Kidney (tissue), 14 donors: Measurements from ENCODE around the gene C1QB. TPM values are rescaled to one million over a fixed set of nuclear protein-coding genes. Genes with fewer than 3 reads are reported as not detected.
A peak's percentile ranks its signal among the peaks of the same experiment; 100 is the strongest.
"Not testable (repeated sequence)": the region's sequence is repeated elsewhere in the genome, so short reads cannot be mapped to it uniquely, and the experiment has no call there.

Experiments
- DNase-seq, 5 donors: peaks; one replicate each; pipeline ENCODE4 v3.0.0-alpha.2; 2013 to 2020
- FAIRE-seq: peaks from 2 replicates; lab custom pipeline; 2012; peaks lifted over from hg19 to GRCh38; lab: Jason Lieb, UNC
- H3K27ac ChIP-seq, 2 donors: one replicate each; pipeline ENCODE4 v1.7.0; 2013; ENCODE audit warnings: low read depth in 2 of 2, low read length in 2 of 2, inconsistent platforms in 1 of 2
- H3K27me3 ChIP-seq: one replicate; pipeline ENCODE4 v1.7.1; 2013; ENCODE audit warnings: low read length, inconsistent platforms; ENCODE audit not compliant: control insufficient read depth, insufficient read depth
- H3K36me3 ChIP-seq, 3 donors: one replicate each; pipeline versions ENCODE4 v1.7.0 to v1.7.1; 2013; ENCODE audit warnings: low read length in 3 of 3, control low read depth in 1 of 3, inconsistent platforms in 1 of 3; ENCODE audit not compliant: insufficient read depth in 3 of 3, control insufficient read depth in 2 of 3
- H3K4me1 ChIP-seq, 3 donors: one replicate each; pipeline versions ENCODE4 v1.7.0 to v1.7.1; 2013; ENCODE audit warnings: low read length in 3 of 3, inconsistent platforms in 1 of 3, low read depth in 1 of 3; ENCODE audit not compliant: control insufficient read depth in 2 of 3, insufficient read depth in 2 of 3
- H3K4me3 ChIP-seq, 3 donors: one replicate each; pipeline versions ENCODE4 v1.7.0 to v1.8.1; 2013; ENCODE audit warnings: low read length in 3 of 3, control low read depth in 1 of 3, inconsistent platforms in 1 of 3
- H3K9ac ChIP-seq, 3 donors: one replicate each; pipeline versions ENCODE4 v1.7.0 to v1.7.1; 2013; ENCODE audit warnings: low read length in 3 of 3, control low read depth in 1 of 3, inconsistent platforms in 1 of 3
- H3K9me3 ChIP-seq, 3 donors: one replicate each; pipeline versions ENCODE4 v1.7.0 to v1.7.1; 2013; ENCODE audit warnings: low read length in 3 of 3, control low read depth in 1 of 3, inconsistent platforms in 1 of 3; ENCODE audit not compliant: control insufficient read depth in 2 of 3, insufficient read depth in 1 of 3
- intact Hi-C: fragments of 100-400 bp; cut with DNase I; formaldehyde crosslinking; loops from one replicate; pipeline ENCODE4 v1.11.1; 2022
- polyA plus RNA-seq: library from polyadenylated mRNA; stranded (reverse); fragments of 350-450 nt; fragmentation: Illumina TruSeq; extraction: RNeasy Lipid Tissue Mini Kit (QIAGEN cat#74804); gene quantifications from one replicate; pipeline ENCODE4 v1.2.3, GENCODE V29; 2014; ENCODE audit warnings: low read depth, low replicate concordance; ENCODE audit not compliant: insufficient read depth
- total RNA-seq: library from RNA; stranded (reverse); fragmentation: NEBNext Ultra II Directional; extraction: Animal tissue kit (Norgen Biotek cat#: 25700); gene quantifications from one replicate; pipeline ENCODE4 v1.2.1, GENCODE V29; 2021
- TF ChIP-seq, protein P1 (sequence below): IDR thresholded peaks from 3 replicates; pipeline ENCODE4 v1.5.1; 2012; ENCODE audit warnings: mild to moderate bottlenecking, moderate library complexity, borderline replicate concordance; ENCODE audit not compliant: insufficient read depth; ENCODE audit errors: extremely low read depth
- donor health status: control.
- donor health status: control.
- donor health status: control.
- donor health status: control.
- donor health status: control.
- donor health status: DM: yes; HTN: yes; CAD: no.
- donor health status: Normal renal cell carcinoma (clear cell type).

C1QB gene
- total and polyA plus RNA-seq, 2 donors from 2014 or later: 95.1 to 296 TPM

DNA sequence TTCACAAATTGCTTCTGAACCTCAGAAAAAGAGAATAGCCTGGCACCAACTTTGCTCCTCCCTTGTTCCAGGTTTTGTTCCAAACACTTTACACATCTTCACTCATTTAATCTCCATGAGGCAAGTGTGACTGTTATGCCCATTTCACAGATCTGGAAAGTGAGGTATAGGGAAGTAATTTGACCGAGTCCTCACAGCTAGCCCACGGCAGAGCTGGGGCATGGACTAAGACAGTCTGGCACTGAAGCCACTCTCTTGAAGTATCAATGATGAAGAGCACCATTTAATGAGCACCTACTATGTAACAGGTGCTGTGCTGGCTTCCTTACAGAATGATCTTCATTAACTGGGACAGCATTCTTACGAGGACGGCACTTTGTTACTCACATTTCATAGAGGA is 19.0 kb downstream of the C1QB start:
- Histone ChIP-seq H3K27me3 (no peaks in the 10 kb centered on the region), H3K4me1 (no peaks in the 10 kb centered on the region), H3K36me3 (no peaks in the 10 kb centered on the region), H3K9me3 (no peaks in the 10 kb centered on the region), H3K9ac (no peak overlapping the region), H3K4me3 (no peak overlapping the region), H3K27ac (no peak overlapping the region)
- no peak for FAIRE-seq
- intact Hi-C loops: no loop called here
- TF ChIP-seq, protein P1, sequence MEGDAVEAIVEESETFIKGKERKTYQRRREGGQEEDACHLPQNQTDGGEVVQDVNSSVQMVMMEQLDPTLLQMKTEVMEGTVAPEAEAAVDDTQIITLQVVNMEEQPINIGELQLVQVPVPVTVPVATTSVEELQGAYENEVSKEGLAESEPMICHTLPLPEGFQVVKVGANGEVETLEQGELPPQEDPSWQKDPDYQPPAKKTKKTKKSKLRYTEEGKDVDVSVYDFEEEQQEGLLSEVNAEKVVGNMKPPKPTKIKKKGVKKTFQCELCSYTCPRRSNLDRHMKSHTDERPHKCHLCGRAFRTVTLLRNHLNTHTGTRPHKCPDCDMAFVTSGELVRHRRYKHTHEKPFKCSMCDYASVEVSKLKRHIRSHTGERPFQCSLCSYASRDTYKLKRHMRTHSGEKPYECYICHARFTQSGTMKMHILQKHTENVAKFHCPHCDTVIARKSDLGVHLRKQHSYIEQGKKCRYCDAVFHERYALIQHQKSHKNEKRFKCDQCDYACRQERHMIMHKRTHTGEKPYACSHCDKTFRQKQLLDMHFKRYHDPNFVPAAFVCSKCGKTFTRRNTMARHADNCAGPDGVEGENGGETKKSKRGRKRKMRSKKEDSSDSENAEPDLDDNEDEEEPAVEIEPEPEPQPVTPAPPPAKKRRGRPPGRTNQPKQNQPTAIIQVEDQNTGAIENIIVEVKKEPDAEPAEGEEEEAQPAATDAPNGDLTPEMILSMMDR: no peak
- DNase-seq: no peak

GRCh38 chr1:22673486-22674409 is 20.7 kb downstream of the C1QB start:
- Histone ChIP-seq H3K9me3 (no peaks in the 10 kb centered on the region), H3K9ac (no peak overlapping the region), H3K36me3 (no peaks in the 10 kb centered on the region), H3K4me3 (no peak overlapping the region), H3K27me3 (no peaks in the 10 kb centered on the region), H3K27ac (no peak overlapping the region), H3K4me1 (no peaks in the 10 kb centered on the region)
- intact Hi-C loops: no loop called here
- TF ChIP-seq, protein P1: peak; percentile 39
- DNase-seq (peak in 4 of 5 donors; percentile 66 to 87 (median 74)), FAIRE-seq (no peak)

DNA sequence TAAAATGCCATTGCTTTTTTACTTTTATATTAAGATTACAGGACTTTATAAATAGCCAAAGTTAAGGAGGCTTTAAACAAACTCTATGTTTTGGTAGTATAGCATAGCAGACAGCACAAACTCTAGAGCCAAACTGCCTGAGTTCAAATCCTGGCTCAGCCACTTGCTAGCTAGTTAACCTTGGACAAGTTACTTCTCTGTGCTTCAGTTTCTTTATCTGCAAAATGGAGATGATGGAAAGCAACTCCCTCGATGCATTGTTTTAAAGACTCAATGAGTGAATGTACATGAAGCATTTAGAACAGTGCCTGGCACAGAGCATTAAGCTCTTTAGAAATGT is 21.3 kb downstream of the C1QB start:
- intact Hi-C loops: no loop called here
- H3K36me3 ChIP-seq: no peaks in the 10 kb centered on the region
- no peak for FAIRE-seq
- no peak overlapping the region for H3K4me3 ChIP-seq
- H3K9ac ChIP-seq: no peak overlapping the region
- no peaks in the 10 kb centered on the region for H3K9me3 ChIP-seq
- TF ChIP-seq, protein P1: no peak
- no peaks in the 10 kb centered on the region for H3K4me1 ChIP-seq
- no peak for DNase-seq
- H3K27ac ChIP-seq: no peak overlapping the region
- no peaks in the 10 kb centered on the region for H3K27me3 ChIP-seq

- H3K9me3 ChIP-seq, H3K36me3 ChIP-seq, H3K4me1 ChIP-seq, H3K27ac ChIP-seq, H3K4me3 ChIP-seq, H3K27me3 ChIP-seq, intact Hi-C loops, H3K9ac ChIP-seq, FAIRE-seq, DNase-seq: not testable (repeated sequence)
These were observed 23.1 kb downstream of the C1QB start for GRCh38 chr1:22676151-22676550.
